Hematopoietic multipotent progenitor cell (in vitro differentiated cells): ENCODE measurements around the gene RGS16. TPM values are rescaled to one million over a fixed set of nuclear protein-coding genes. Genes with fewer than 3 reads are reported as not detected.

Experiments used
- DNase-seq, 3 donors: peaks; one replicate each; pipeline ENCODE4 v3.0.0-alpha.2; 2011 to 2015; ENCODE audit warnings: low read depth in 2 of 3, low spot score in 2 of 3
- total RNA-seq: library from RNA; depleted of rRNA; stranded (reverse); fragments of >200 nt; gene quantifications from one replicate; pipeline ENCODE4 v1.2.3, GENCODE V29; 2012

RGS16 gene
- total RNA-seq, 1 donor = 0.27 TPM

DNA sequence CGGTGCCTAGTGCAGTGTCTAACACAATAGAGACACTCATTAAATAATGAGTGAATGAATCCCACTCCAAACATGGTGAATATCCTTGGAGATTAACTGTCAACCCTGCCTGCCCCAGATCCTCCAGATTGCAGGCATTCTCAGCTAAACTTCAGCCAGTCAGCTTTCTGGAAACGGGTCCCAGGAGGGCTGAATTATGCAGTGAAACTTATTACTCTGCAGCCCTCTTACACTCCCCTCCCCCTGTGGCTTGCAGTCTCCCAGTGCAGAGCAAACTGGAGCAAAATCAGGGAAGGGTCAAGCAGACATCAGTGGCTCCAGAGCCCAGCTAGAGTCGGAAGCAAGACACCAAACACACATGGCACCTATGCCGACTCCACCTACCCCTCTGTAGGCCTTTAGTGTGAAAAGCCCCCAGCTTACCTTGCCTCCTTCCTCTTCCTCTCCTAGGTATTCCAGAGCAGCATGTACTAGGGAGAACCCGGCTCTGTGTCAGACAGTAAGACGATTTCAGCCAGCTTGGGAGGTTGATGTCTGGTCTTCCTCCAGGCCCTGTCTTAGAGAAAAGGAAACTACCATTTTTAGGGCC, 6.5 kb upstream of the RGS16 start:
- DNase-seq = no peak

DNA sequence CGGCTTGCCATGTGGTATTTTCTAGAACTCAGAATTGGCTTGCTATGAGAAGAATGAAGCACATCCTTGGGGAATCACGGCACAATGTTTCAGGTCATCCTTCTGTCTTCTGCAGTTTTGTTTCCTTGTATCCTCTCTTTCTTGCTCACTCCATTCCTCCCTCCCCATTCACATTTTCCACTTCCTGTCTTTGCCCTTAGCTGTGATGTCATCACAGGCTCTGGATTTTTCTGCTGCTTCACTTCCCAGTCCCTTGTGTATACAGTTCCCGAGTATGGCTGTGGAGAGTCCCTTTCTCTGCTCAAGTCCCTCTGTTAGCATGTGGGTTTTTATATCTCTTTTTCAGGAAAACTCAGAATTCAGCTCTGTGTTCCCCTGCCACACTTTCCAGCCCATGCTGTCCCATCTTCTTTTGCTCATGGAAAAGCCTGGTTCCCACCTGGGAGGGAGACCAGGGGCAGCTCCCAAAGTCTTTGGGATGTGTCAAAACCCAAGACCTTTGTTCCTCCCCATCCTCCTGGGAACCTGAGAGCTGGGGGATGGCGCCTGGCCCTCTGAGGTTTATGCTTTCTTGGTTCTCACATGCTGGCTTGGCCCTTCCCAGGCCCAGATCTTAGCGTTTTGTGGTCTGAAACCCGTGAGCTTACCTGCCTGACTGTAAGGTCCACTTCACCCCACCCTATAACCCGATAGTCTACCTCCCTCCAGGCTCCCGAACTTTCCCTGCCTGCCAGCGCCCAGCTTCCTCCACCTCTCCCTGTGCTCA, 4.8 kb upstream of the RGS16 start:
- DNase-seq = no peak

DNA sequence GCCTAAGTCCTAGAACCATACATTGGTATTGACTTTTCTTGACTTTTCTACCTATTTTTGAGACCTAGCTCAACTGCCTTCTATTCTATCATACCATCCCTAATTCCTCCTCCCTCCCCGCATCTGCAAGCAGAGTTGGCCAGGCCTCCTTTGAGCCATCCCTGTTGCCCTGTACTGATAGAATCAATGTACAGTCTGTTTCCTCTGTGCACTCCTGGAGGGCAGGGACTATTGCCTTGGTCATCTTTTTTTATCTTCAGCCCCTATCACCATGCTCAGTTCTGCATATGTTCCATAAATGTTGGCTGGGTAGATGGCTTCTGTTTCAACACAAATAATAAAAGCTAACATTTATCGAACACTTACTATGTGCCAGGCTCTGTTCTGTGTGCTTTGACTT, 4.0 kb upstream of the RGS16 start:
- no peak for DNase-seq

GRCh38 chr1:182607566-182607965, 3.4 kb upstream of the RGS16 start:
- DNase-seq = no peak

DNA sequence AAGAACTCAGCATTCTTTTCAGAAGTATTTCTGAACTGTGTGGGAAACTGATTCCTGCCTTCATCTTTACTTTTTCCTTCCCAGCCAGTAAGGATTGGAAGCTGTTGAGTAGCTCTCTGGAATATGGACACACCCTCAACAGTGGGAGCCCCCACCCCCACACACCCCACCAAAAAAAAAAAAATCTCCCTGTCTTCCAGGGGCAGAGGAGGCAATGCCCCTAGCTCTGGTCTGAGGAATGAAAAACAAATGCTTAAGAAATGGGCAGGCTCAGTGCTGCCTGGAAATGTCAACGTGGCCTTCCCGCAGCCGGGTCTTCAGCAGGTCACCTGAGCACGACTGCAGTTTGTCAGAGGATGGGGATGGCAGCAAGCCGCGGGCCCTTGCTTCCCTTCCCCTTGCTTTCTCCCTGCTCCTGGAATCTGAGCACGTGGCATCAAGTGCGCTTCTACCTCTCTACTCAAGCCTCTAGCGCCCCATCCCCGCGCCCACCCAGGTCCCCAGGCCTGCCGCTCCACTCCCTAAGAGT, 479 bp downstream of the RGS16 start:
- DNase-seq = no peak

GRCh38 chr1:182602935-182603645, 1.1 kb downstream of the RGS16 start:
- no peak for DNase-seq

DNA sequence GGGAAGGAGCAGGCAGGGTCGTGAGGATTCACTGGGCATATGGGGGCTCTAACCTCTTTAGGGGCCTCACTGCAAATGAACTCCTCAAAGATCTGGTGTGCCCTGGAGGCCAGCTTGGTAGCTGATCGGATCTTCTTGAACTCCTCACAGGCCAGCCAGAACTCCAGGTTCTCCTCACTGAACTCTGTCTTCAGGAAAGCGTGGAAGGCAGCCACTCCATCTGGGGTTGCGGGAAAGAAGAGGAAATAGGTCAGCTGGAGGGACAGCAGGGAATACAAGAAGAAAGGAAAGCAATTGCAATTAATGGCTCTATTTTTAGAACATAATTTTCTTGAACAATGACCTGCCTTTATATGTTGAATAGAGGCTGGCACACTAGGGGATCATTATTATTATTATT, 2.3 kb downstream of the RGS16 start:
- DNase-seq = no peak

- peak; percentile 69 to 89 (median 71) for DNase-seq
Measured at GRCh38 chr1:182601416-182601786, 2.8 kb downstream of the RGS16 start.

GRCh38 chr1:182600745-182601415, 3.3 kb downstream of the RGS16 start:
- DNase-seq = no peak

DNA sequence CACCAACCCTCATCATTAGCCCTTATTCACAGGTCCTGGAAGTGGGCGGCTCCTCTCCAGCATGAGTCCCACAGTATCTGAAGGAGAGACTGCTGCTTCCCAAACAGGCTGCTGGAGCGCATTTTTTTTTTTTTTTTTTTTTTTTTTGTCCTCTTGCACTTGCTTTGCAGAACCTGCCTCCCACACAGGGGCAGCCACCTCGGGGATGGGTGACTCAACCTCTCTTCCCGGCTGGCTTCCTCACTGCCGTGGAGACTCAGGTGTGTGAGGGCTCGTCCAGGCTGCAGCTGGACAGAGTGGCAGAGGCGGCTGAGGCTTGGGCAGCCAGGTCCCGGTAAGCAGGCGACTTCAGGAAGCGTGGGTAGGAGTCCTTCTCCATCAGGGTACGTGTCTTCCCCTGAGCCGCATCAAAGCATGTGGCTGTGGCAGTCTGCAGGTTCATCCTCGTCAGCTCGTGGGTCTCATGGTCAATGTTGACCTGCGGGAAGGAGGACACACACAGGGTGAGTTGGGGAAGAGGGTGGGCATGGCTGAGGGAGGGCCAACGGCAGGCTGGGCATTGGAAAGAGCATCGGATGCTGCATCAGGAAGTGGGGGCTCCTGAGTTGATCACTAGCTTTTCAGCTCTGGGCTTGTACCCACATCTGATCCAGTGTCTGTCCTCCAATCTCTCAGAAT, 4.0 kb downstream of the RGS16 start:
- no peak for DNase-seq

GRCh38 chr1:182599339-182599738, 4.8 kb downstream of the RGS16 start:
- no peak for DNase-seq

- DNase-seq = no peak
Measured at GRCh38 chr1:182598296-182598695, 5.9 kb downstream of the RGS16 start.

- DNase-seq = no peak
Measured at GRCh38 chr1:182596934-182597333, 7.3 kb downstream of the RGS16 start.

DNA sequence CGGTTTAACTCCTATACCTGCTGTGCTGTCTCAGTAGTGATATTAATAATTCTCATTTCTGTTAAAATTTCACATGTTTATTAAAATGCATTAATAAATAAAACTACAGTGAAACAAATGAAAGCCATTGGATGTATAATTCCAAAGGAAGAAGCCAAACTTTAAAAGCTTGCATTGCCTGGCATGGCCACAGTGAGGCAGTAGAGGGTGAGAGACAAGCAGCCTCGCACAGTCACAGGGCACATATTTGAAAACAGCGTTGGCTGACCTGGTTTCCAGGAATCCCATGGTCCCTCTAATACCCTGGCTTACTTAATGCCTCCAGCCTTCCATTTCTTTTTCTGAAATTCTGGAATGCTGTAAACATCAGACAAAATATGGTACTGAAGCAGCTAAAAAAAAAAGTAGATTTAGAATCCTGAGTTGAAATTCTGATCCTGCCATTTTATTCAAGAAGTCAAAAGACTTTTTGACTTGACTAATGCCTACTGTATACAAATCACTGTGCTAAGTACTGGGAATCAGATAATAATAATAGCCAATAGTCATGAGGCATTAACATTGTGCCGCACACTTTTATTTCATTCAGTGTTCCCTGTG, 8.4 kb downstream of the RGS16 start:
- DNase-seq = peak in 1 of 3 donors; percentile 69

GRCh38 chr1:182589931-182590330, 14.3 kb downstream of the RGS16 start:
- no peak for DNase-seq

DNA sequence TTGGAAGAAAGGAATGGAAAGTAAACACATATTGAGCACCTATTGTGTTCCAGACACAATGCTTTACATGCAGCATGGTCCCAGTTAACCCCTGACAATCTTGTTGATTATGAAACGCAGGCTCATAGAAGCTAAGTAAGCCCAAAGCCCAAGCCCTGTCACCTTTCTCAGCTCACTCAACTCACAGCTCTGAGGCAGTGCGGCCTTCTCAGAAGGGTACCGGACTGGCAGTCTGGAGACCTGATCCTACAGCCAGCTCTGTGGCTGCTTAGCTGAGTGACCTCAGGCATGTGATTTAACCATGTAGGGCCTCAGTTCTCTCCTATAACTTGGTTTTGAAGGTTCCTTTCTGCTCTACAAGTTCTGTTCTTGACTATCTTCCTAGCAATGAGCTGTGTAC, 14.7 kb downstream of the RGS16 start:
- no peak for DNase-seq

DNA sequence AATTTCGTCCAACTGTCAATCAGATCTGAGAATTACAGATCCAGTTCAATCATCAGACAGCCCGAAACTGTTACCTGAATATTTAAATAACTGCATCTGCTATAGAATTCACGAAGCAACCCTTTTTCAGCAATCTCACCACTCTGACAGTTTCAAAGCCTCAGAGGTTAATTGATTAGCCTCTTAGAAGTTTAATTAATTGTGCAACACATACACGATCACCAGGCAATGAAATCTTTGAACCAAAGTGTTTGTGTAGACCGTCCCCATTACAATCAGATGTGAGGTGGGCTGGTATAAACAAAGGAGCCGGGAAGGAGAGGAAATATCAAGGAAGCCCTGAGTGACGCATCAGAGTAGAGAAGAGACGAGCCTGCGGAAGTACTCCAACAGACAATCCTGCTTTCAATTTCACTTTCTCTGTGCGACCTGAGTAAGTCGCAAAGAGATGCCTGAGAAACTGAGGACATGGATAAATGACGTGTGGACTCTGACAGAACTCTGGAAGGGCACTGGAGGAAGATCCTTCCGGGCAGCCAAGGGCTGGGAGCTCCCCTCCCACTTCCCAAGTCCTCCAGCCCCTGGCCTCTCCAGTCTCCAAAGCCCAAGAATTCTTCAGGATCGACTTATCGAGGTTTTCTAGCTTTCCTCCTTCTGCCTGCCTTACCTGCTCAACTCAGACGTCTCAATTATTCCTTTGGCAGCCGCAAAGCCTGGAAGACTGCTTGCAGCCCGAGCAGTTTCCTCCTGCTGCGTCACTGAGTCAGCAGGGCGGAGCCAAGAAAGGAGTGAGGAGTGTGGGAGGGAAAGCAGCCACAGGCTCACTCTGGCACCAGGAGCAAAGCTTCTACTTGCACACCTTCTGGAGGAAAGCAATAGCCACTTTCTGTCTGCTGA, 15.4 kb downstream of the RGS16 start, which contains the start of gene RNASEL:
RNASEL (minus strand) TSS at position 757 of the 897 bp plus-strand sequence. CDS start 2,450 bp downstream, outside the sequence.
- peak; percentile 32 to 76 (median 63) for DNase-seq

DNA sequence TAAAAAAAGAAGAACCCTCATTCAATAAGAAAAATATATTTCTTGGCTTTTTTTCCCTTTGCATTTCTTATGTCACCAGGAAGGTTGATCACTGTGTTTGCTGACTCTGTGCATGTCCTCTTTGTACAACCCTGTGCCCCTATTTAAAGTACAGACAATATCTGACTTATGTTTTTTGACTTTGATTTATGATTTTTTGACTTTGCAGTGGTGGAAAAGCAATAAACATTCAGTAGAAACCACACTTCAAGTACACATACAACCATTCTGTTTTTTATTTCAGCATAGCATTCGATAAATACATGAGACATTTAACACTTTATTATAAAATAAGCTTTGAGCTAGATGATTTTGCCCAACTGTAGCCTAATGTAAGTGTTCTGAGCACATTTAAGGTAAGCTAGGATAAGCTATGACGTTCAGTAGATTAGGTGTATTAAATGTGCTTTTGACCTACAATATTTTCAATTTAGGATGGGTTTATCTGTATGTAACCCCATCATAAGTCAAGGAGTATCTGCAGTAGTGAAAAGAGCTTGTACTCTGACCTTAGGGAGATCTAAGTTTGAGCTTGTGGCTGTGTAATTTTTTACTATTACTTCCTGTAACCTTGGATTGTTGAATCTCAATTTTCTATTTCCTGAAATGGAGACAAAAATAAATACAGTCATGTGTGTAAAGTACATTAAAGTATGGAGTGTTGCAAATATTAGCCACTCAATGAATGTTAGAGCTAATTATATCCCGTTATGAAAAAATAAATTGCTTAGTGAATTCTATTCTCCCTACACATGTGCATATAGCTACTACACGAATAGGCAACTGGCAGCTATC, 16.3 kb downstream of the RGS16 start:
- no peak for DNase-seq
